SK-N-MC (cell line): Measurements from ENCODE around the gene MRGPRD.

ENCODE experiments used
- DNase-seq: peaks from one replicate; pipeline ENCODE4 v3.0.0-alpha.2; 2011; ENCODE audit warnings: low read depth, low spot score
- H3K27ac ChIP-seq: fragments of 200-600 bp; sonication (generic); 2 replicates; pipeline ENCODE4 v1.5.1; 2016; ENCODE audit warnings: mixed run types
- H3K36me3 ChIP-seq: fragments of 200-600 bp; sonication (generic); 2 replicates; pipeline ENCODE4 v1.6.1; 2017; ENCODE audit warnings: antibody characterized with exemption, low read length, mixed read lengths; ENCODE audit not compliant: insufficient read depth
- H3K4me3 ChIP-seq: fragments of 200-600 bp; sonication (generic); 2 replicates; pipeline ENCODE4 v1.5.1; 2016
- H3K9ac ChIP-seq: fragments of 200-600 bp; sonication (generic); 2 replicates; pipeline ENCODE4 v1.8.0; 2017; ENCODE audit warnings: mixed run types, mixed read lengths; ENCODE audit not compliant: insufficient read length
- H3K9me3 ChIP-seq: fragments of 200-600 bp; sonication (generic); 2 replicates; pipeline ENCODE4 v1.6.1; 2017; ENCODE audit warnings: low read depth, mild to moderate bottlenecking, antibody characterized with exemption, low read length, moderate library complexity, mixed read lengths
- EZH2 ChIP-seq: fragments of 200-600 bp; sonication (generic); IDR thresholded peaks from one replicate; pipeline ENCODE4 v1.6.1; 2017; ENCODE audit warnings: antibody characterized with exemption
- FOXP2 ChIP-seq: optimal IDR thresholded peaks from 2 replicates; pipeline ENCODE3; 2011; ENCODE audit warnings: mild to moderate bottlenecking, moderate library complexity; ENCODE audit not compliant: insufficient read depth; ENCODE audit errors: extremely low read length, control extremely low read depth
- POLR2AphosphoS5 ChIP-seq: IDR thresholded peaks from 2 replicates; pipeline ENCODE4 v1.6.1; 2012; ENCODE audit warnings: mild to moderate bottlenecking, low read depth, low read length, borderline replicate concordance

MRGPRD gene

DNA sequence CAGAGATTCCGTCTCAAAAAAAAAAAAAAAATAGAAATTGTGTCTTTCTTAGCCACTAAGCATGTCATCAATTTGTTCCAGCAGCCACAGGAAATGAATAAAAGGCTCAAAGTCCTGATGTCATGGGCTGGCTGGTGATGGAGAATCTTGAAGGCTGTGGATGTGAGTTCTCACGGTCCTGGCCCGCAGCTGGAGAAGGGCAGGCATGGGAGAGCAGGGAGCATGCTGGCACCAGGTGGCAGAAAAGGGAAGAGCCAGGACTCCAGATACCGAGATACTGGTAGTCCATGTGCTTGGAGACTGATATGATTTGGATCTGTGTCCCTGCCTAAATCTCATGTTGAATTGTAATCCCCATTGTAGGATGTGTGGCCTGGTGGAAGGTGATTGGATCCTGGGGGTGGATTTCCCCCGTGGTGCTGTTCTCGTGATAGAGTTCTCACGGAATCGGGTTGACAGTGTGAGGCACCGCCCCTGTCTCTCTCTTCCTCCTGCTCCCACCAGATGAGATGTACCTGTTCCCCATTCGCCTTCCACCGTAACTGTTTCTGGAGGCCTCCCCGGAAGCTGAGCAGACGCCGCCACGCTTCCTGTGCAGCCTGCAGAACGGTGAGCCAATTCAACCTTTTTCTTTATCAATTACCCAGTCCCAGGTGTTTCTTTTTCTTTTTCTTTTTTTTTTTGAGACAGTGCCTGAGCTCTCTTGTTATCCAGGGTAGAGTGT lies 18.1 kb downstream of the MRGPRD start:
- no peak for DNase-seq
- Histone ChIP-seq H3K27ac (no peak overlapping the region), H3K4me3 (no peak overlapping the region), H3K36me3 (no peaks in the 10 kb centered on the region), H3K9ac (no peak overlapping the region), H3K9me3 (peaks cover 3% of the 10 kb centered on the region; the same call in 1 of the 2 replicates)
- TF ChIP-seq EZH2 (no peak), FOXP2 (no peak), POLR2AphosphoS5 (no peak)

DNA sequence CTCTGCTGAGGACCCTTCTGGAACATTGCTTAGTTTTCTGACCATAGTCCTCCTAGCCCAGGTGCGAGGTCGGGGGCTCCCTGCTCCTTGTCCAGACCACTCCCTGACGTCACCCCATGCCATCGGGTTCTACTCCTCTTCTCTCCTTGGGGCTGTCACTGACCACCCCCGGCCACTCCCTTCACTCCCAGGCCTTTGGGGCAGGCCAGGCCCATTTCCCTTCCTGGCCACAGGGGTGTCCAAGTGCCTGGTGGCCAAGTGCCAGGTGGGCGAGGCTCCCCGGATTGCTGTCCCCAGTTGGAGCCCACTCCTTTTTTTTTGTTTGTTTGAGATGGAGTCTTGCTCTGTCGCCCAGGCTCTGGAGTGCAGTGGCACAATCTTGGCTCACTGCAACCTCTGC lies 19.5 kb downstream of the MRGPRD start:
- Histone ChIP-seq H3K36me3 (no peaks in the 10 kb centered on the region), H3K9ac (no peak overlapping the region)
- no peak for DNase-seq

GRCh38 chr11:68960294-68961071 lies 20.3 kb downstream of the MRGPRD start:
- TF ChIP-seq FOXP2 (no peak), POLR2AphosphoS5 (no peak)
- no peak overlapping the region for H3K9ac ChIP-seq
- H3K9me3 ChIP-seq: peaks cover 3% of the 10 kb centered on the region; the same call in 1 of the 2 replicates
- H3K27ac ChIP-seq: no peak overlapping the region
- DNase-seq: no peak
- no peak overlapping the region for H3K4me3 ChIP-seq
- no peaks in the 10 kb centered on the region for H3K36me3 ChIP-seq

More for the DNA sequence above, 19.5 kb downstream of the MRGPRD start:
- no peak overlapping the region for H3K27ac ChIP-seq
- H3K4me3 ChIP-seq: no peak overlapping the region
- TF ChIP-seq FOXP2 (no peak), EZH2 (no peak), POLR2AphosphoS5 (no peak)
- H3K9me3 ChIP-seq: peaks cover 3% of the 10 kb centered on the region; the same call in 1 of the 2 replicates

DNA sequence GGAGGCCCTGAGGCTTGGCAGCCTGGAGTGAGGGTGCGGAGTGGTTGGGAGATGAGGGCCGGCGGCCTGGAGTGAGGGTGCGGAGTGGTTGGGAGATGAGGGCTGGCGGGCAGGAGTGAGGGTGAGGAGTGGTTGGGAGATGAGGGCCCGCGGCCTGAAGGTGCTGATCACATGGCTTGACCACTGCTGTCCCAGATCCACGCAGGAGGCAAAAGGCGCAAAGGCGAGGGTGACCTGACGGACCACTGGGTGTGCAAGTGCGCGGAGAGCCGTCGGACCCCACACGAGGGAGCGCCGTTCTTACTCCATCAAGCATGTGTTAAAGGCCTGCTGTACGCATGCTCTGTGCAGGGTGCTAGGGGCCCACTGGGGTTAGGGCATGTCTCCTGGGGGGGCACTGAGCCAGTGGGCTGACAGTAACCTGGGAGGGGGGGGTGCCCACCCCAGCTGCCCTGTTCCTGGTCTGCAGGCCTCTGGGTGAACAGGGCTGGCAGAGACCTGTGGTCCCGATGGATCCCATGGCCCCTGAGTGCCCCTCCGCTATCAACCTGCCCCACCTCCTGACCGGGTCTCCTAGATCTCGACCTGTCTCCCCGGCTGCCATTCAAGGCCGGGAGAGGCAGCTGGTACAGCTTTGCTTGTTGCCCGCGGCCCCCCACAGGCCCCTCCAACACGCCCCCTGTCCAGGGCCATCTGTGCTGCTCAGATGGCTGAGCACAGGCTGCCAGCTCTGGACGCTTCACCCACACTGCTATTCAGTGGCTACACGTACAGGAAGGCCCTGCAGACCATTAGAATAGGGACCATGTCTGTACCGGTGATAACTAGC lies 21.1 kb downstream of the MRGPRD start:
- Histone ChIP-seq H3K4me3 (no peak overlapping the region), H3K36me3 (no peaks in the 10 kb centered on the region), H3K9me3 (peaks cover 3% of the 10 kb centered on the region; the same call in 1 of the 2 replicates), H3K27ac (no peak overlapping the region), H3K9ac (no peak overlapping the region)
- no peak for TF ChIP-seq POLR2AphosphoS5
- no peak for TF ChIP-seq FOXP2
- no peak for TF ChIP-seq EZH2
- no peak for DNase-seq

DNA sequence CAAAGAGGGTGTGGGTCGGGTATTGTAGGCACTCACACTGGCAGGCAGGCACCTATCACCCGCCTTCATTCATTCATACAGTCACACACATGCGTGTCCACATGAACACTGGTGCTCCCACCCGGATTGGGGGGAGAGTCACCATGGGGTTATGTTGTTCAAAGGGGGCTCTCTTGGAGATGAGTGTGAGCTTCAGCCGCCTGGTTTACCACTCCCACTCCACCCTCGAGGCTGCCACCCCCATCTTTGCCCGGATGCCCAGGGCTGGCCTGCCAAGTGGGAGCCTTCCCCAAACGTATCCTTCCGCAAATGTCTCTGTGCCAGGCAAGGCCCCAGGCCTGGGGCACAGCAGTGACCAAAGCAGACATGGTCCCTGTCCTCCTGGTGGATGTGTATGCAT lies 22.6 kb downstream of the MRGPRD start:
- no peak overlapping the region for H3K9ac ChIP-seq
- H3K4me3 ChIP-seq: no peak overlapping the region
- DNase-seq: no peak
- no peaks in the 10 kb centered on the region for H3K36me3 ChIP-seq
- TF ChIP-seq EZH2 (no peak), POLR2AphosphoS5 (no peak), FOXP2 (no peak)
- H3K27ac ChIP-seq: no peak overlapping the region
- H3K9me3 ChIP-seq: no peaks in the 10 kb centered on the region

GRCh38 chr11:68956547-68957254 lies 24.1 kb downstream of the MRGPRD start:
- no peak for DNase-seq
- Histone ChIP-seq H3K9me3 (no peaks in the 10 kb centered on the region), H3K4me3 (no peak overlapping the region), H3K9ac (no peak overlapping the region), H3K36me3 (no peaks in the 10 kb centered on the region), H3K27ac (no peak overlapping the region)
- TF ChIP-seq FOXP2 (no peak), EZH2 (no peak), POLR2AphosphoS5 (no peak)

DNA sequence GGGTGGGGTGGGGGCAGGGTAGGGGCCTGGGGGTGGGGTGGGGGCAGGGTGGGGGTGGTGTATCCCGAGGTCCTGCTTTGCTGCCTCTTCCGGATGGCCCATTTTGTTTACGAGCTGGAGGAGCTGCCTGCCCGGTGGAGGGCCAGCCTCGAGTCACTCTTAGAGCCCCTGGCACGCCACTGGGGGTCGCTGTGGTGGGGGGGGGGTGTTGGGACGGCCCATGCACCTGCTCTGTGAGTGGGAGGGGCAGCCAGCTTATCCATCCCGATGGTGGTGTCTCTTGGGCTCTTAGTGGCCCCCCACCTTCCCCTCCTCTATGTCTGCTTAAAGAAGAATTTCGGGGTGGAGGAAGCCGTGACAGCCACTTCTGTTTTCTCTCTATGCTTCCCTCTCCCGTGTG lies 24.6 kb downstream of the MRGPRD start:
- H3K4me3 ChIP-seq: no peak overlapping the region
- H3K9ac ChIP-seq: no peak overlapping the region
- TF ChIP-seq FOXP2 (no peak), EZH2 (no peak), POLR2AphosphoS5 (no peak)
- H3K9me3 ChIP-seq: no peaks in the 10 kb centered on the region
- no peak overlapping the region for H3K27ac ChIP-seq
- no peak for DNase-seq
- H3K36me3 ChIP-seq: no peaks in the 10 kb centered on the region
